ENCODE results near the gene CCL19. TPM values are rescaled to one million over a fixed set of nuclear protein-coding genes. Genes with fewer than 3 reads are reported as not detected.
A peak's percentile ranks its signal among the peaks of the same experiment; 100 is the strongest.

Gene CCL19
- total RNA-seq, 1 experiment from 2014 or later = not detected

- TF ChIP-seq ZNF396 (CRISPR knock-in tag; IDR thresholded peaks at IDR 0.05; ENCODE audit: borderline replicate concordance) = no peak
Observed at GRCh38 chr9:34653151-34654072, 37.7 kb downstream of the CCL19 start (continued).

GRCh38 chr9:34652602-34653000 lies 38.5 kb downstream of the CCL19 start:
- no peak for DNase-seq (ENCODE audit: low spot score)
- ChIA-PET POLR2A (interaction anchor here (1.3 kb wide), 1 partner anchor 50 kb away, joined by 3 read pairs; no protein-coding TSS in a partner anchor), CTCF (interaction anchor here (1.4 to 4.2 kb wide), 2 partner anchors 12 to 39 kb away, joined by 4 to 31 read pairs; no protein-coding TSS in a partner anchor)
- no peak for TF ChIP-seq ZNF396 (CRISPR knock-in tag; IDR thresholded peaks at IDR 0.05; ENCODE audit: borderline replicate concordance)
- TF ChIP-seq NFE2L1 (CRISPR knock-in tag; IDR thresholded peaks at IDR 0.05) = no peak
- no peak for TF ChIP-seq TCF7 (CRISPR knock-in tag; IDR thresholded peaks at IDR 0.05; ENCODE audit: low read depth)
- no peak for TF ChIP-seq ZNF232 (CRISPR knock-in tag; IDR thresholded peaks at IDR 0.05)
- TF ChIP-seq ELF4 (CRISPR knock-in tag; IDR thresholded peaks at IDR 0.05; ENCODE audit: low read depth) = no peak
- no peak for TF ChIP-seq FOXK1 (CRISPR knock-in tag; IDR thresholded peaks at IDR 0.05)
- no peak for TF ChIP-seq PREB (CRISPR knock-in tag; IDR thresholded peaks at IDR 0.05; ENCODE audit: borderline replicate concordance)
- TF ChIP-seq USF1 (CRISPR knock-in tag; IDR thresholded peaks at IDR 0.05) = no peak
- no peak for TF ChIP-seq NR2C2 (CRISPR knock-in tag; IDR thresholded peaks at IDR 0.05)
- TF ChIP-seq FOXJ3 (CRISPR knock-in tag; IDR thresholded peaks at IDR 0.05; ENCODE audit: borderline replicate concordance) = no peak
- TF ChIP-seq RELA (CRISPR knock-in tag; IDR thresholded peaks at IDR 0.05; ENCODE audit: borderline replicate concordance) = no peak
- no peak for TF ChIP-seq ZNF423 (CRISPR knock-in tag; IDR thresholded peaks at IDR 0.05)
- no peak for TF ChIP-seq SP1 (CRISPR knock-in tag; conservative IDR thresholded peaks at IDR 0.05)
- no peak for TF ChIP-seq ZBTB21 (CRISPR knock-in tag; IDR thresholded peaks at IDR 0.05; ENCODE audit: borderline replicate concordance)
- no peak for TF ChIP-seq HMGXB4 (CRISPR knock-in tag; IDR thresholded peaks at IDR 0.05)
- TF ChIP-seq SMAD4 (CRISPR knock-in tag; IDR thresholded peaks at IDR 0.05) = no peak
- H3K9me3 Mint-ChIP-seq = no peaks in the 10 kb centered on the region
- peaks cover 18% of the 10 kb centered on the region for H3K36me3 Mint-ChIP-seq
- peaks cover 32% of the 10 kb centered on the region for H3K4me1 Mint-ChIP-seq
- no peak for ATAC-seq
- H3K27me3 Mint-ChIP-seq (ENCODE audit: low read depth) = no peaks in the 10 kb centered on the region; the same call in 1 of the 2 replicates
- H3K27ac Mint-ChIP-seq = peak overlapping the region; percentile 47; the same call in 1 of the 2 replicates
- H3K4me3 Mint-ChIP-seq = peak overlapping the region; percentile 81

- ChIA-PET CTCF (interaction anchor here (0.6 to 4.2 kb wide), 7 partner anchors 12 to 717 kb away, joined by 3 to 31 read pairs (median 4); partner anchors contain the start of gene SIGMAR1), POLR2A (interaction anchor here (0.9 to 1.3 kb wide), 2 partner anchors 15 to 50 kb away, joined by 3 to 5 read pairs; partner anchors contain the start of gene SIGMAR1)
- peaks cover 37% of the 10 kb centered on the region for H3K4me1 Mint-ChIP-seq
- peak; percentile 94 for DNase-seq (ENCODE audit: low spot score)
- H3K36me3 Mint-ChIP-seq = peaks cover 18% of the 10 kb centered on the region
- ATAC-seq = peak; percentile 94
- H3K4me3 Mint-ChIP-seq = peak within 1 kb of the TSS; percentile 81
- H3K27me3 Mint-ChIP-seq (ENCODE audit: low read depth) = no peaks in the 10 kb centered on the region
- H3K9me3 Mint-ChIP-seq = no peaks in the 10 kb centered on the region
- H3K27ac Mint-ChIP-seq = peak within 1 kb of the TSS; percentile 94
- no peak for TF ChIP-seq RELA (CRISPR knock-in tag; IDR thresholded peaks at IDR 0.05; ENCODE audit: borderline replicate concordance)
- TF ChIP-seq AR (CRISPR knock-in tag; IDR thresholded peaks at IDR 0.05) = no peak
- TF ChIP-seq IRF1 (CRISPR knock-in tag; IDR thresholded peaks at IDR 0.05) = no peak
- TF ChIP-seq FOXP1 (CRISPR knock-in tag; IDR thresholded peaks at IDR 0.05; ENCODE audit: borderline replicate concordance) = peak; percentile 56; the same call in 1 of the 2 replicates
- TF ChIP-seq SP1 (CRISPR knock-in tag; conservative IDR thresholded peaks at IDR 0.05) = peak; percentile 87
- no peak for TF ChIP-seq ZNF121 (CRISPR knock-in tag; IDR thresholded peaks at IDR 0.05)
- 0 out of 2 replicates have a peak, but pooled peaks have one; percentile 64 for TF ChIP-seq EMX1 (CRISPR knock-in tag; IDR thresholded peaks at IDR 0.05)
- TF ChIP-seq FOXJ3 (CRISPR knock-in tag; IDR thresholded peaks at IDR 0.05; ENCODE audit: borderline replicate concordance) = no peak
Observed at GRCh38 chr9:34651876-34652601, 39.0 kb downstream of the CCL19 start, which contains the start of gene IL11RA. Gene IL11RA (plus strand): TSS chr9:34652185. CDS start chr9:34655218, 3,033 bp downstream.

All from WTC11 (cell line).